ENCODE measurements around the gene MILR1.
"Not testable (repeated sequence)": the region's sequence is repeated elsewhere in the genome, so short reads cannot be mapped to it uniquely, and the experiment has no call there.

MILR1 gene, protein sequence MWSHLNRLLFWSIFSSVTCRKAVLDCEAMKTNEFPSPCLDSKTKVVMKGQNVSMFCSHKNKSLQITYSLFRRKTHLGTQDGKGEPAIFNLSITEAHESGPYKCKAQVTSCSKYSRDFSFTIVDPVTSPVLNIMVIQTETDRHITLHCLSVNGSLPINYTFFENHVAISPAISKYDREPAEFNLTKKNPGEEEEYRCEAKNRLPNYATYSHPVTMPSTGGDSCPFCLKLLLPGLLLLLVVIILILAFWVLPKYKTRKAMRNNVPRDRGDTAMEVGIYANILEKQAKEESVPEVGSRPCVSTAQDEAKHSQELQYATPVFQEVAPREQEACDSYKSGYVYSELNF

DNA sequence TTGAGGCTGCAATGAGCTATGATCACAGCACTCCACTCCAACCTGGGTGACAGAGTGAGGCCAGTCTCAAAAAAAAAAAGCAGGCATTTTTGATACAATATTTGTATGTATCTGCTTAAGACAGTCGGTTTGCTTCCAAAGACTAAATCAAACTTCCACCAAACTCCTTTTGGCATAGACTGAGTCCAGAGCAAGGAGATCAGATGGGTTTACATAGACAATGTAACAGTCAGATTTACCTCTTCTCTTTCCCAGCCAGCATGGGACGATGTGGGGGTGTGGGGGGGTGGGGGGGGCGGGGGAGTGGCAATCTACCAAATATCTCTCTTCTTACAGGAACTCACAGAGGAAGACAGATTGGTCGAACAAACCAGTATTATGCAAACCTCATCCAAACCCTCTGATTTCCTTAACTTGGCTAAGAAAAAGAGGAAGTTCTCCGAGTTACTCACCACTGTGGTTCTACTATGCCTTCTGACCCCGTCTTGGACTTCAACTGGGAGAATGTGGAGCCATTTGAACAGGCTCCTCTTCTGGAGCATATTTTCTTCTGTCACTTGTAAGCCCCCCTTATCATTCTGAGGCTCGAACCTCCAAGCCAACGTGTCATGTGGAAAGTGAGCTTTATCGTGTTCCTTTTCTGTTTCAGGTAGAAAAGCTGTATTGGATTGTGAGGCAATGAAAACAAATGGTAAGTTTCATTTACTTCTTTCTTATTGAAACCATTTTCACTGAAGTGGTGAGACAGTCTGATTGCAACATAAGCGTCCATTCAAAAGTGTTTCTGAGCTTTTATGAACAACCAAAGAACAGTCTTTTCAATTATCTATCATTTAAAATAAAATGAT lies at the start of gene MILR1:
TSS of gene MILR1 (plus strand) at position 451 of the 848 bp plus-strand sequence. CDS start at position 505, 54 bp downstream.
- DNase-seq = no peak

DNA sequence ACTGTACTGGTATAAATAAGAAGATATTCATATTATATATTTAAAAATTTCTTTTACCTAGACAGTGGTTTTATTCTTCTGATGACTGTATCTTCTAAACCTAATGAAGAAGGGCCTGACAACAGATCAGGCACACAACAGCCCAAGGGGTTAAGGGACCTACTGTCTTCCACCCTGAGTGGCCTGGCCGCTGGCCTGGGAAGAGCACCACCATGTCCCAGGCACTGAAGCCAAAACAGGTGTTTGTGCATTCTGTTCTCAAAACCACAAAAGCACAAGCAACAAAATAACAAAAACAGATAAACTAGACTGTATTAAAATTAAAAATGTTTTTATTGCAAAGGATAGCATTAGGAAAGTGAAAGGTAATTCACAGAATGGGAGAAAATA lies 49.2 kb upstream of the MILR1 start:
- no peak for DNase-seq

DNA sequence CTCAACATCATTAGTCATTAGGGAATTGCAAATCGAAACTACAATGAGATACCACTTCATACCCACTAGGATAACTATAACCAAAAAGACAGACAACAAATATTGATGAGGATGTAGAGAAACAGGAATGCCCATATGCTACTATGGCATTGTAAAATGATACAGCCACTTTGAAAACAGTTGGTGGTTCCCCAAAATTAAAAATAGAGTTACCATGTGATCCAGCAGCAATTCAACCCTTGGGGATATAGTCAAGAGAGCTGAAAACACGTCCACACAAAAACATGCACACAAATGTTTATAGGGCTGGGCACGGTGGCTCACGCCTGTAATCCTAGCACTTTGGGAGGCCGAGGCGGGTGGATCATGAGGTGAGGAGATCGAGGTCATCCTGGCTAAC lies 48.3 kb upstream of the MILR1 start:
- DNase-seq = no peak

DNA sequence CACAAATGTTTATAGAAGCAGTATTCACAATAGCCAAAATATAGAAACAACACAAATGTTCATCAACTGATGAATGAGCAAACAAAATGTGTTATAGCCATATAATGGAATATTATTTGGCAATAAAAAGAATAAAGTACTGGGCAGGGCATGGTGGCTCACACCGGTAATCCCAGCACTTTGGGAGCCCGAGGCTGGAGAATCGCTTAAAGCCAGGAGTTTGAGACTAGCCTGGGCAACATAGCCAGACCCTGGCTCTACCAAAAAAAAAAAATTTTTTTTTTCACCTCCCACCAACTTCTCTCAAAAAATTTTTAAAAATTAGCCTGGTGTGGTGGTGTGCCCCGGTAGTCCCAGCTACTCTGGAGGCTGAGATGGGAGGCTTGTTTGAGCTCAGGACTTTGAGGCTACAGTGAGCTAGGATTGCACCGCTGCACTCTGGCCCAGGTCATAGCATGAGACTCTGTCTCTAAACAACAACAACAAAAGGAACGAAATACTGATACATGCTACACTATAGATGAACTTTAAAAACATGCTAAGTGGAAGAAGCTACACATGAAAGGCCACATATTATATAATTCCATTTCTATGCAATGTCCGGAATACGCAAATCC lies 47.6 kb upstream of the MILR1 start:
- no peak for DNase-seq

DNA sequence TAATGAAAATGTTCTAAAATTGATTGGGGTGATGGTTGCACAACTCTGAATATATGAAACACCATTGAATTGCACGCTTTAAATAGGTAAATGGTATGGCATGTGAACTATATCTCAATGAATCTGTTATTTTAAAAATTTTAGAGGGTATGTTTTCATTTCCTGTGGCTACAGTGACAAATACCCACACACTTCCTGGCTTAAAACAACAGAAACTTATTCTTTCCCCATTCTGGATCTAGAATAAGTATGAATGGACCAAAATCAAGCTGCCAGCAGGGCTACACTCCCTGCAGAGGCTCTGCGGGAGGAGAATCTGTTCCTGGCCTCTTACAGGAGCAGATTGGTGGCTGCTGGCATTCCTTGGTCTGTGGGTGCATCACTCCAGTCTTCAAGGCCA lies 47.0 kb upstream of the MILR1 start:
- no peak for DNase-seq

DNA sequence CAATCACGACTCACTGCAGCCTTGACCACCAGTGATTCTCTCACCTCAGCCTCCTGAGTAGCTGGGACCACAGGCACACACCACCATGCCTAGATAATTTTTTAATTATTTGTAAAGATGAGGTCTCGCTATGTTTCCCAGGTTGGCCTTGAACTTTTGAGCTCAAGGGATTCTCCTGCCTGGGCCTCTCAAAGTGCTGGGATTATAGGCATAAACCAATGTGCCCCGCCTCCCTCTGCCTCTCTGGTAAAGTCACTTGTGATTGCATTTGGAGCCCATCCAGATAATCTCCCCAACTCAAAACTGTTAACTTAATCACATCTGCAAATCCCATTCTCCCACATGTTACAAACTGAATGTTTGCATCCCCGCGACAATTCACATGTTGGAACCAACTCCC lies 46.4 kb upstream of the MILR1 start:
- no peak for DNase-seq

DNA sequence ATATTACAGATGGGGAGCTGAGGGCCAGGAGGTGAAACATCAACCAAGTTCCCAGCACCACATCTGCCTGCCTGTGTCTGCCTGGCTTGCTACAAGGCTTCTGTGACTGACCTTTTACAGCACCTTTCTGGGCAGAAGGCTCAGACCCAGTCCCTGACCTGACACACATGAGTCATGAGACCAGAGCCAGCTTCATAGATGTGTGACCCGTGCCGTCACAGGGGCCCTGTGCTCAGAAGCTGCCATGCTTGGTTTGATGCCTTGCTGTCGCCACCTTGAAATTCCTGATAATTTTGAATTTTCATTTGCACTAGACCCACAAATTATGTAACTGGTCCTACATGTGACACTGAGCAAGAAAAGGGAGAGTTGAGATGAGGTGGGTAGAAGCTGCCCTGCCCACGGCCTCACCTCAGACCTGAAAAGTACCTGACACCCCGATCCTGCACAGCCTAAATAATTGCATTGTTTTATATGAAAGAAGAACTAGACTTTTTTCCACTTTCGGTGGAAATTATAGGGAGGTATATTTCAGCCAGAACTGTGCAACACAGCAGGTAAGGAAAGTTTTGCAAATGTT lies 44.9 kb upstream of the MILR1 start:
- DNase-seq = no peak

DNA sequence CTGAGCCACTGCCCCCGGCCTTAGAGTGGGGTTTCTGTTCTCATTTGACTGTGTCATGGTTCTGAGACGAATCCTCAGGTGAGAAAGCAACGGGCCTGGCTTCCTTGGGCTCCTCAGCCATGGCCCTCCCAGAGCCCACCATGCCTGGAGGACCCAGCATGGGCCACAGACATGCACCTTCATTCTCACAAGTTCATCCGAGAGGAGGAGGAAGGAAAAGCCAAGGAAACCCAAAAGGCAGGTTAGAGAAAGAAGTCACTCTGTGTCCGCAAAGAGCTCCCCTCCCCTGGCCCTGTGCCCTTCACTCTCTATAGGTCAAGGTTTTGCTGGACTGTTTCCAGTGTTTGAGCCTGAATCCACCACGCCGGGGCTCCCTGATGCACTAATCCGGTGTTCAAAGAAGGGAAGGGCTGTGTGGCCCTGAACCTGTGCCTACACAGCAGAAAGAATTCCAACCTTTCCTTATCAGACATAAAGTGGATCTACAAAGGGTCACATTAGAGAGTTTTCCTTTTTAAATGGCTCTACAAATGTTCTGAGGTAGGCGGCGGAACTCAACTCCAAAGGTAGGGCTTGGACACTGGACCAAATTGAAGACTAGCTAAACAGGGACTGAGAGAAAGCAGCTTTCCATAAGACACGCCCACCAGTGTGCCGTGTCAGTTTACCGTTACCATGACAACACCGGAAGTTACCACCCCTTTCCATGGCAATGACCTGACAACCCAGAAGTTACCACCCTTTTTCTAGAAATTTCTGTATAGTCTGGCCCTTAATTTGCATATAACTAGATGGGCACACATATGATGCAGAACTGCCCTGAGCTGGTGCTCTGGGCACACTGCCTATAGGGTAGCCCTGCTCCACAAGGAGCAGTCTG lies 42.4 kb upstream of the MILR1 start:
- DNase-seq = no peak

DNA sequence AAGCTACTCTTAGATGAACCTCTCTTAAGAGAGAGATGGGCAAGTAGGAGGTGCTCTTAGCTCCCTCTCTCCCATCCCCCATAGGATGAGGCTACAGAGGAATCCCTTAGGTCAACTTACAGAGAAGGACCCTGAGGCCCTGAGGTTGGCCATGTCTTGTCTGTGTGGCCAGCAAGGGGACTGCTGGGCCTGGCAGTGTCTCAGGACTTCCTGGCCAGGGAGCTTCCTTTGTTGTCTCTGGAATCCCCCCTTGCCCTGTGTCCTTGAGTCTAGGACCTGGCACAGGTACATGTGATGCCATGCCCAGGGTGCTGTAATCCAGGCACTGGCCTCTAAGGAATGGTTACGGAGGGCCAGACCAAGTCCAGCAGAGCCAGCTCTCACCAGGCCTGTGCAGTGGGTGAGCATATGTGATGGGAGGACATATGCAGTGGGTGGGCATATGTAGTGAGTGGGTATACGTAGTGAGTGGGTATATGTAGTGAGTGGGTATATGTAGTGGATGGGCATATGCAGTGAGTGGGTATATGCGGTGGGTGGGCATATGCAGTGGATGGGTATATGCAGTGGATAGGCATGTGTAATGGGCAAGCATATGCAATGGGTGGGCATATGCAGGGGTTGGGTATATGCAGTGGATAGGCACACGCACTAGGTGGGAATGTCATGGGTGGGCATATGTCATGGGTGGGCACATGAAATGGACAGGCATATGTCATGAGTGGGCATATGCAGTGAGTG lies 38.0 kb upstream of the MILR1 start:
- no peak for DNase-seq

DNA sequence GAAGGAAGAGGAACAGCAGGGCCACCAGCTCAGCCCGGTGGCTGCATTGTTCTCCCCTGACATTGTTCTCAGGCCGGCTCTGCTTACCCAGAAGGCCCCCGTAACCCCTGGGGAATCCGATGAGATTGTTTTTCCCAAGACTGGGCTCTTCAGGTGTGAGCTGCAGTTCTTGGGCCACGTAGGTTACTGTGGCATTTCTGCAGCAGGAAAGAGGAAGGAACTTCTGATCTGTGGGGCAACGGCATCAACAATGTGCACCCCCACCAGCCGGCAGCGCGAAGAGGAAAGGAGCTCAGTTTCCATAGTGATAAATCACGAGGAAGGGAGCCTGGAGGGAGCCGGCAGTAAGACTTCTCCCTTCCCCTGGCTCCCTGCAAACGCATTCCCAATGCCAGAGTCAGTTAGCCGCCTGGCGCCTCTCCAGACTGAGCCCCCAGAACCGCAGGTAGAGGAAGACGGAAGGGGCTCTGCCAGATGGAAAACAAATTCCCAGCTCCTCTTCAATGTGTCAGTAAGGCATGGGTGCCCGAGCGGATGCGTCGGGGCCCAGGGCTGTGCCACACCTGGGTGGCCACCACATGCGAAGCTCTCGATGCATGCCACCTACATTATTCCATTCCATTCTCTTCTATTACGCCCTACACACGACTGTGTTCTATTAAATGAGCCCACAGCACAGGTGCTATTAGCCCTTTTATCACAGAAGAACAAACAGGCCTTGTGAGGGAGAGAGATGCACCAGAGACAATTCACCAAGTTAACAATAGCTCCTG lies 36.7 kb upstream of the MILR1 start:
- DNase-seq = no peak

DNA sequence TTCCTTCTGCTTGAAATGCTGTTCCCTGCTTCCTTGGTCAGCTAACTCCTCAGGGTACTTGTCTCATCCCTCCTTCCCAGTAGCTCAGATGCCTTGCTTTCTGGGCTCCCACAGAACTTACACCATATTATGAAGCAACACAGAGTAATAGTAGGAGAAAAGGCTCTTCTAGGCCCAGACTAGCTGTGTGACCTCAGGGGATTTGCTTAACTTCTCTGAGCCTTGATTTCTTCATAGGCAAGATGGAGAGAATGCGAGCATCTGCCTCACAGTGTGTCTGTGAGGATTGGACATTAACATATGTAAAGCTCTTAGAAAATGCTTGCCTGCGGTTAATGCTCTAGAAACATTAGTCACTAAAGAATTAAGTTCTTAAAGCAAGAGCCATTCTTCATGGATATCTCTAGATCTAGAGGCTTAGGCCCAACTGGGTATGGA lies 36.0 kb upstream of the MILR1 start:
- DNase-seq = no peak

DNA sequence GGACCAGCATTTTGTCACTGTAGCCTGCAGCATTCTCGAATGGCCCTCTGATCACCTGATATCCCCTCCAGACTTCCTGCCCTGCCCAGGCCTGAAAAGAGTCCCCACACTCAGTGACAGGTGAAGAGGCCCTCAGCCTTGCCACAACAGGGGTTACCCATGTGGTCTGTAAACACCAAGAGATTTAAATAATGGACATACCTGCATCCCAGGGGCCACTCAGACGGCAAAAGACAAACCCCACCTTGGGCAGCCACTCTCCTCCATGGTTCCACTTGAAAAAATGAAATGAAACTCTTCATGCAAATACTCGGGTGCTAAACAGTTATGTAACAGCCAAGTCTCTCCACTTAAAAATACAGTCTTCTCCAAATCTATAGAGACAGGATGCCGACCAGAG lies 35.4 kb upstream of the MILR1 start:
- no peak for DNase-seq

DNA sequence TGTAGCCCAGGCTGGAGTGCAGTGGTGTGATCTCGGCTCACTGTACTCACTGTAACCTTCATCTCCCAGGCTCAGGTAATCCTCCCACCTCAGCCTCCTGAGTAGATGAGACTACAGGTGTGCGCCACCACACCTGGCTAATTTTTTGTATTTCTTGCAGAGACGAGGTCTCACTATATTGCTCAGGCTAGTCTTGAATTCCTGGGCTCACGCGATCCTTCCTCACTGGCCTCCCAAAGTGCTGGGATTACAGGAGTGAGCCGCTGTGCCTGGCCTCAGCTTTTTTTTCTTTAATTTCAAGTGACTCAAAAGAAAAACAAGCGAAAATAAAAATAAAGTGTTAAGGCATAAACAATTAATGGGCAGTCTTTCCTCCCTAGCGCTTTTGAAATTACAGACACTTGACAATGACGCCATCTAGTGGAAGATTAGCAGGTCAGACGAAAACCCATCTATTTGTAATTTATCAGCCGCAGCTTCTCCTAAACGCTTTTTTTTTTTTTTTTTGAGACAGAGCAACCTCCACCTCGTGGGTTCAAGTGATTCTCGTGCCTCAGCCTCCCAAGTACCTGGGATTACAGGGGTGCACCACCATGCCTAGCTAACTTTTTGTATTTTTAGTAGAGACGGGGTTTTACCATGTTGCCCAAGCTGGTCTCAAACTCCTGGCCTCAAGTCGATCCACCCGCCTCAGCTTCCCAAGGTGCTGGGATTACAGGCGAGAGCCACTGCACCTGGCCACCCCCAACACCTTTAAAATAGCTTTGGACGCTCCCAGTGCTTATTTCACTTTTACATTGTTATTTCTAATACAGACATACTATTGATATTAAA lies 30.2 kb upstream of the MILR1 start:
- DNase-seq = no peak

DNA sequence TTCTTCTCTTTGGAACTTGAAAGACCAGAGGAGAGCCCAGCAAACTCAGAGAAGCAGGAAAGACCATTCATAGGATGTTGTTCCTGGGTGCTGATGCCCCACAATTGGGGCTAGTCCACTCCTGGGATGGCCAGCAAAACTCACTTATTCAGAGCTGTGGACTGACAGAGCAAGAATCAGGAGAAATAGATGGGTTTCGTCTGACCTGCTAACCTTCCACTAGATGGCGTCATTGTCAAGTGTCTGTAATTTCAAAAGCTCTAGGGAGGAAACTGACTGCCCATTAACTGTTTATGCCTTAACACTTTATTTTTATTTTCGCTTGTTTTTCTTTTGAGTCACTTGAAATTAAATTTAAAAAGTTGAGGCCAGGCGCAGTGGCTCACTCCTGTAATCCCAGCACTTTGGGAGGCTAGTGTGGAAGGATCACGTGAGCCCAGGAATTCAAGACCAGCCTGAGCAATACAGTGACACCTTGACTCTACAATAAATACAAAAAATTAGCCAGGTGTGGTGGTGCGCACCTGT lies 28.7 kb upstream of the MILR1 start:
- peak; percentile 40 for DNase-seq

DNA sequence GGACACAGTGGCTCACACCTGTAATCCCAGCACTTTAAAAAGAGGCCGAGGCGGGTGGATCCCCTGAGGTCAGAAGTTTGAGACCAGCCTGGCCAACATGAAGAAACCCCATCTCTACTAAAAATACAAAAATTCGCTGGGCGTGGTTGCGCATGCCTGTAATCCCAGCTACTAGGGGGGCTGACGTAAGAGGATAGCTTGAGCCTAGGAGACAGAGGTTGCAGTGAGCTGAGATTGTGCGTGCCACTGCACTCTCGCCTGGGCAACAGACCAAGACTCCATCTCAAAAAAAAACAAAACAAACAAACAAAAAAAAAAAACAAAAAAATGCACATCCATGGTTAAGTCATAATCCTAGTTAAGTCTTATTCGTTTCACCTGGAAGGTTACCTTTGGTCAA lies 26.8 kb upstream of the MILR1 start:
- not testable (repeated sequence) for DNase-seq

DNA sequence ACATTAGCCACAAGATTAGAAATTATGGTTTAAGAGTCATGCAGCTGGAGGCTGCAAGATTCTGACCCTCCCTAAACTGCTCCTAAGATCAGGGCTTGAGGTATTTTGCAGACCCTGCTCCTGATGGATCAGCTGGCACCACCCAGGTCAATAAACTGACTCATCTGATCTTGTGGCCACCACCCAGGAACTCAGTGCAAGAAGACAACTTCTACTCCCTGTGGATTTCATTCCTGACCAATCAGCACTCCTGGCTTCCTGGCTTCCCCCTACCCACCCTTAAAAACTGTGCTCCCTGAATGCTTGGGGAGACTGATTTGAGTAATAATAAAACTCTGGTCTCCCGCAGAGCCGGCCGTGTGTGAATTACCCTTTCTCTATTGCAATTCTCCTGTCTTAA lies 25.0 kb upstream of the MILR1 start:
- DNase-seq = no peak

DNA sequence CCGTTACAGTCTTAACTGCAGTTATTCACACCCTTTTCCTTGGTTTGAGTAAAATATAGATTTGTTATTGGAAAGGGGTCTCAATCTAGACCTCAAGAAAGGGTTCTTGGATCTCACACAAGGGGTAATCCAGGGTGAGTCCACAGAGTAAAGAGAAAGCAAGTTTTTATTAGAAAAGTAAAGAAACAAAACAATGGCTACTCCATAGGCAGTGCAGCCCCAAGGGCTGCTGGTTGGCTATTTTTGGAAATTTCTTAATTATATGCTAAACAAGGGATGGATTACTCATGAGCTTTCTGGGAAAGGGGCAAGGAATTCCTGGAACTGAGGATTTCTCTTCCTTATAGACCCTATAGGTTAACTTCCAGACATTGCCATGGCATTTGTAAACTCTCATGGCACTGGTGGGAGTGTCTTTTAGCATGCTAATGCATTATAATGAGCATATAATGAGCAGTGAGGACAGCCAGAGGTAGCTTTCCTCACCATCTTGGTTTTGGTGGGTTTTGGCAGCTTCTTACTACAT lies 24.5 kb upstream of the MILR1 start:
- no peak for DNase-seq

DNA sequence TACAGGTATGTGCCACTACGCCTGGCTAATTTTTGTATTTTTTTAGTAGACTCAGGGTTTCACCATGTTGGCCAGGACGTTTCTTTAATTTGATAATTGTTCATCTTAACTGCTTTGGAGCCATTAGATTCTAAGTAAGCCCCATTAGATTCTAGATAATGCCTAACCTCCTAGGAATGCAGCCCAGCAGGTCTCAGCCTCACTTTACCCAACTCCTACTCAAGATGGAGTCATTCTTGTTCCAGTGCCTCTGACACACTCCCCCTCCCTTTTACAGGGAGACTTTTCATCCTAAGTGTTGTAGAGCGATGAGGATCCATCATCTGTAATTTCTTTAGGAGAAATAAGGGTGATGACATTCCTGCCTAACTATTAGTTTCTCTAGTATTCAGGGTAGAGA lies 23.7 kb upstream of the MILR1 start:
- DNase-seq = no peak

DNA sequence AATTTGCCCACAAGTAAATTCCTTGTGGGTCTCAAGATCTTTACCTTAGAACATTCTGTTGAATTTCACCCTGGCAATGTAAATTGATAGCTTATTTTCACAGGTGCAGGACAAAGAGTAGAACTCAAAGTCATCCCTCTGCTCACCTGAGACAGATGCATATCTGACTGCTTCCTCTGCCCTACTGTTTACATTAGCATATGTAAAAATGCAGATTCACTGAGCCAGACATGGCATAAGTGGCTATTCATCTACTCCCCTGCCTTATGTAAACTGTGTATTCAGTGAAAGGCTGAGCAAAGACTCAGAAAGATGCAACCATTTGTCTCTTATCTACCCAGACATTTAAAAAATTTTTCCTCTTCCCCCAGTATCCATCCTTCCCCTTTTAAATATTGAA lies 22.3 kb upstream of the MILR1 start:
- DNase-seq = no peak

Measured in activated T-cell treated with anti-CD3 and anti-CD28 coated beads, Interleukin-2, amount 50 U/mL, for 48 hours (primary cell).